CD14-positive monocyte (primary cell): ENCODE measurements around the gene HADH. TPM values are rescaled to one million over a fixed set of nuclear protein-coding genes. Genes with fewer than 3 reads are reported as not detected.
A peak's percentile ranks its signal among the peaks of the same experiment; 100 is the strongest.

Source experiments
- DNase-seq, 3 donors: peaks; one replicate each; pipeline ENCODE4 v3.0.0-alpha.2; 2011 to 2022
- H2AFZ ChIP-seq: 2 replicates; pipeline ENCODE4 v1.6.0; 2012; ENCODE audit warnings: mild to moderate bottlenecking, low read depth, low read length, inconsistent platforms; ENCODE audit not compliant: insufficient read depth, poor library complexity, severe bottlenecking
- H3K27ac ChIP-seq, 2 donors: 1 replicate in 1 of 2; 2 replicates in 1 of 2; pipeline ENCODE4 v1.5.1; 2012 to 2013; ENCODE audit warnings: low read length in 2 of 2, control low read depth in 1 of 2, inconsistent platforms in 1 of 2, low read depth in 1 of 2, mild to moderate bottlenecking in 1 of 2
- H3K27me3 ChIP-seq, 2 donors: one replicate each; pipeline versions ENCODE4 v1.6.0 to v1.6.1; 2011 to 2013; ENCODE audit warnings: low read length in 2 of 2; ENCODE audit not compliant: control insufficient read depth in 2 of 2, insufficient read depth in 2 of 2
- H3K36me3 ChIP-seq, 2 donors: replicated peaks in 1 of 2; 1 replicate in 1 of 2; 2 replicates in 1 of 2; pipeline versions ENCODE4 v1.5.1 to v1.6.1; 2012 to 2013; ENCODE audit warnings: low read length in 2 of 2, control low read depth in 1 of 2, inconsistent platforms in 1 of 2, mild to moderate bottlenecking in 1 of 2; ENCODE audit not compliant: insufficient read depth in 2 of 2, control insufficient read depth in 1 of 2
- H3K4me1 ChIP-seq, 2 donors: 1 replicate in 1 of 2; 2 replicates in 1 of 2; pipeline versions ENCODE4 v1.5.1 to v1.6.1; 2012 to 2013; ENCODE audit warnings: low read length in 2 of 2, control low read depth in 1 of 2, inconsistent platforms in 1 of 2, mild to moderate bottlenecking in 1 of 2, moderate library complexity in 1 of 2; ENCODE audit not compliant: insufficient read depth in 2 of 2, control insufficient read depth in 1 of 2
- H3K4me2 ChIP-seq: replicated peaks from 2 replicates; pipeline ENCODE3; 2012; ENCODE audit warnings: low read length, moderate library complexity, mild to moderate bottlenecking; ENCODE audit not compliant: poor library complexity, severe bottlenecking; ENCODE audit errors: extremely low read depth
- H3K4me3 ChIP-seq, 3 experiments: fragments of 200-600 bp in 1 of 3; sonication (generic) in 1 of 3; replicated peaks in 1 of 3; 1 replicate in 2 of 3; 2 replicates in 1 of 3; pipeline ENCODE4 v1.5.1; 2011 to 2013; ENCODE audit warnings: low read length in 3 of 3, mild to moderate bottlenecking in 3 of 3, control low read depth in 2 of 3, low read depth in 2 of 3, inconsistent platforms in 1 of 3, moderate library complexity in 1 of 3
- H3K79me2 ChIP-seq: 2 replicates; pipeline ENCODE4 v1.6.0; 2012; ENCODE audit warnings: mild to moderate bottlenecking, control low read depth, inconsistent platforms, low read length, moderate library complexity; ENCODE audit not compliant: insufficient read depth
- H3K9ac ChIP-seq: 2 replicates; pipeline ENCODE4 v1.6.0; 2017; ENCODE audit warnings: low read length, mild to moderate bottlenecking; ENCODE audit not compliant: insufficient read depth, poor library complexity, severe bottlenecking
- H3K9me3 ChIP-seq, 2 donors: replicated peaks in 1 of 2; 1 replicate in 1 of 2; 2 replicates in 1 of 2; pipeline versions ENCODE4 v1.5.1 to v1.6.1; 2012 to 2013; ENCODE audit warnings: low read length in 2 of 2, control low read depth in 1 of 2; ENCODE audit not compliant: control insufficient read depth in 1 of 2, insufficient read depth in 1 of 2
- H4K20me1 ChIP-seq: 2 replicates; pipeline ENCODE4 v1.6.0; 2012; ENCODE audit warnings: mild to moderate bottlenecking, low read length, control low read depth, moderate library complexity; ENCODE audit not compliant: insufficient read depth
- H3K27ac Mint-ChIP-seq, 7 donors: one replicate each; pipeline ENCODE4 v1.8.0; 2020; ENCODE audit warnings: mild to moderate bottlenecking in 7 of 7, mixed read lengths in 7 of 7, moderate library complexity in 6 of 7, inconsistent platforms in 2 of 7
- H3K27me3 Mint-ChIP-seq, 3 donors: one replicate each; pipeline ENCODE4 v1.8.0; 2021 to 2022; ENCODE audit warnings: low read depth in 3 of 3, mild to moderate bottlenecking in 3 of 3, mixed read lengths in 3 of 3, moderate library complexity in 3 of 3, inconsistent platforms in 1 of 3
- H3K36me3 Mint-ChIP-seq, 2 donors: one replicate each; pipeline ENCODE4 v1.8.0; 2020; ENCODE audit warnings: mixed read lengths in 2 of 2, inconsistent platforms in 1 of 2, mild to moderate bottlenecking in 1 of 2
- H3K4me1 Mint-ChIP-seq: one replicate; pipeline ENCODE4 v1.8.0; 2020; ENCODE audit warnings: mild to moderate bottlenecking, mixed read lengths
- H3K4me3 Mint-ChIP-seq, 2 donors: one replicate each; pipeline ENCODE4 v1.8.0; 2020; ENCODE audit warnings: mild to moderate bottlenecking in 2 of 2, mixed read lengths in 2 of 2, moderate library complexity in 1 of 2
- H3K9me3 Mint-ChIP-seq, 7 donors: one replicate each; pipeline ENCODE4 v1.8.0; 2020 to 2022; ENCODE audit warnings: mixed read lengths in 7 of 7, mild to moderate bottlenecking in 6 of 7, moderate library complexity in 6 of 7, inconsistent platforms in 2 of 7
- CTCF ChIP-seq: fragments of 200-600 bp; IDR thresholded peaks from one replicate; pipeline ENCODE4 v1.8.0; 2022; ENCODE audit warnings: antibody characterized with exemption, mild to moderate bottlenecking
- WGBS: methylation state at CpG from one replicate; pipeline ENCODE4 v1.1.5; 2013; ENCODE audit warnings: missing lambda C conversion rate; ENCODE audit not compliant: insufficient coverage; 5-methylcytosine and 5-hydroxymethylcytosine counted together
- intact Hi-C, 2 donors: fragments of 100-400 bp; cut with micrococcal nuclease; formaldehyde crosslinking; loops; one replicate each; pipeline versions ENCODE4 v1.15.0 to v1.15.1; 2023
- polyA plus RNA-seq, 3 donors: library from polyadenylated mRNA; depleted of rRNA in 1 of 3; unstranded in 2 of 3; stranded (reverse) in 1 of 3; fragments of 300-500 nt in 2 of 3; fragments of >200 nt in 1 of 3; fragmentation: Illumina TruSeq in 2 of 3; gene quantifications; 1 replicate in 2 of 3; 2 replicates in 1 of 3; pipeline ENCODE4 v1.2.3, GENCODE V29; 2012 to 2021

The HADH gene
- polyA plus RNA-seq, 3 donors, result 8.4 to 19.4 (median 19.4) TPM

- no peak overlapping the region for H3K27ac ChIP-seq
- no peak overlapping the region for H3K4me3 Mint-ChIP-seq
- no peak overlapping the region for H3K4me2 ChIP-seq
- no peak overlapping the region for H2AFZ ChIP-seq
- no peaks in the 10 kb centered on the region for H3K4me1 ChIP-seq
- H3K27ac Mint-ChIP-seq, result peak overlapping the region in 1 of 7 donors; percentile 3
- no peaks in the 10 kb centered on the region for H3K9me3 ChIP-seq
- H3K27me3 ChIP-seq, result no peaks in the 10 kb centered on the region
- peaks cover 0 to 2% (median 0%) of the 10 kb centered on the region in 3 donors for H3K27me3 Mint-ChIP-seq
- no peaks in the 10 kb centered on the region for H3K4me1 Mint-ChIP-seq
- no peaks in the 10 kb centered on the region for H3K79me2 ChIP-seq
- peaks cover 48 to 54% of the 10 kb centered on the region in 2 donors for H3K36me3 Mint-ChIP-seq
- H3K4me3 ChIP-seq, result no peak overlapping the region
- no peak overlapping the region for H3K9ac ChIP-seq
- H3K36me3 ChIP-seq, result peaks cover 19 to 47% of the 10 kb centered on the region in 2 donors
- no peaks in the 10 kb centered on the region for H3K9me3 Mint-ChIP-seq
- peak; percentile 89 for TF ChIP-seq CTCF
- DNase-seq, result peak; percentile 38 to 62 (median 58)
- WGBS, result 0% methylated on average over 2 of the region's 8 CpGs
- intact Hi-C loops, result loop anchor here in 1 of 2 donors (2.0 kb wide), 1 partner anchor 555 kb away; no protein-coding TSS in a partner anchor
- H4K20me1 ChIP-seq, result no peaks in the 10 kb centered on the region
Measured at GRCh38 chr4:108018040-108018883, 28.6 kb downstream of the HADH start.

GRCh38 chr4:108018884-108019187, 29.1 kb downstream of the HADH start:
- Histone ChIP-seq H3K27ac (no peak overlapping the region), H3K9ac (no peak overlapping the region), H4K20me1 (no peaks in the 10 kb centered on the region), H3K79me2 (no peaks in the 10 kb centered on the region), H3K4me1 (no peaks in the 10 kb centered on the region), H2AFZ (no peak overlapping the region), H3K4me2 (no peak overlapping the region), H3K9me3 (no peaks in the 10 kb centered on the region), H3K36me3 (peaks cover 19 to 53% of the 10 kb centered on the region in 2 donors), H3K4me3 (no peak overlapping the region), H3K27me3 (no peaks in the 10 kb centered on the region)
- Mint-ChIP-seq H3K27ac (no peak overlapping the region), H3K4me1 (peaks cover 2% of the 10 kb centered on the region), H3K36me3 (peaks cover 50 to 51% of the 10 kb centered on the region in 2 donors), H3K9me3 (no peaks in the 10 kb centered on the region), H3K27me3 (peaks cover 0 to 2% (median 0%) of the 10 kb centered on the region in 3 donors), H3K4me3 (no peak overlapping the region)
- no peak for DNase-seq
- intact Hi-C loops, result loop anchor here in 1 of 2 donors (2.0 kb wide), 1 partner anchor 554 kb away; no protein-coding TSS in a partner anchor
- peak; percentile 61 for TF ChIP-seq CTCF
- WGBS, result no CpG with 5 or more reads among the region's 2 CpGs
